ENCODE measurements around the gene DHX8. TPM values are rescaled to one million over a fixed set of nuclear protein-coding genes. Genes with fewer than 3 reads are reported as not detected.

Gene DHX8
- total RNA-seq, 4 donors from 2014 or later = 31.4 to 864 (median 78.8) TPM

GRCh38 chr17:43526886-43527648 lies 43.3 kb downstream of the DHX8 start:
- H3K36me3 ChIP-seq = peaks cover 28 to 35% of the 10 kb centered on the region in 2 donors
- H3K27ac ChIP-seq = no peak overlapping the region
- intact Hi-C loops (cut with DNase I) = no loop called here
- WGBS, 2 donors = 90 to 93% methylated on average over 7 of the region's 7 CpGs
- TF ChIP-seq CTCF (IDR thresholded peaks at IDR 0.05) = no peak
- no peak for TF ChIP-seq POLR2A (IDR thresholded peaks at IDR 0.05)
- H3K9me3 ChIP-seq = no peaks in the 10 kb centered on the region
- no peaks in the 10 kb centered on the region for H3K27me3 ChIP-seq
- no peak overlapping the region for H3K4me3 ChIP-seq (replicated peaks in 1 of 3)
- H3K4me1 ChIP-seq = peaks cover 23 to 36% of the 10 kb centered on the region in 2 donors
- no peak for DNase-seq

- no peak overlapping the region for H3K27ac ChIP-seq
- peaks cover 19 to 23% of the 10 kb centered on the region in 2 donors for H3K36me3 ChIP-seq
- peaks cover 23 to 41% of the 10 kb centered on the region in 2 donors for H3K4me1 ChIP-seq
- H3K9me3 ChIP-seq = no peaks in the 10 kb centered on the region
- WGBS, 2 donors = 69 to 86% methylated on average over 7 to 13 of the region's 13 CpGs
- peak in 1 of 2 donors; percentile 18 for DNase-seq
- TF ChIP-seq CTCF (IDR thresholded peaks at IDR 0.05) (no peak), POLR2A (IDR thresholded peaks at IDR 0.05) (no peak)
- intact Hi-C loops (cut with DNase I) = no loop called here
- no peak overlapping the region for H3K4me3 ChIP-seq (replicated peaks in 1 of 3)
- no peaks in the 10 kb centered on the region for H3K27me3 ChIP-seq
Observed at GRCh38 chr17:43528319-43528987, 44.7 kb downstream of the DHX8 start.

GRCh38 chr17:43528988-43529814 lies 45.4 kb downstream of the DHX8 start:
- intact Hi-C loops (cut with DNase I) = no loop called here
- H3K27me3 ChIP-seq = no peaks in the 10 kb centered on the region
- H3K27ac ChIP-seq = no peak overlapping the region
- peaks cover 23 to 41% of the 10 kb centered on the region in 2 donors for H3K4me1 ChIP-seq
- WGBS, 2 donors = 90 to 94% methylated on average over 17 to 20 of the region's 20 CpGs
- H3K4me3 ChIP-seq (replicated peaks in 1 of 3) = no peak overlapping the region
- H3K9me3 ChIP-seq = no peaks in the 10 kb centered on the region
- TF ChIP-seq POLR2A (IDR thresholded peaks at IDR 0.05) = no peak
- no peak for TF ChIP-seq CTCF (IDR thresholded peaks at IDR 0.05)
- no peak for DNase-seq
- H3K36me3 ChIP-seq = peaks cover 12 to 16% of the 10 kb centered on the region in 2 donors

GRCh38 chr17:43529947-43530287 lies 46.1 kb downstream of the DHX8 start:
- peaks cover 23 to 41% of the 10 kb centered on the region in 2 donors for H3K4me1 ChIP-seq
- H3K36me3 ChIP-seq = peaks cover 9% of the 10 kb centered on the region in 2 donors
- no peaks in the 10 kb centered on the region for H3K27me3 ChIP-seq
- H3K27ac ChIP-seq = peak overlapping the region; percentile 76 to 97 (median 91)
- no peak overlapping the region for H3K4me3 ChIP-seq (replicated peaks in 1 of 3)
- H3K9me3 ChIP-seq = no peaks in the 10 kb centered on the region
- intact Hi-C loops (cut with DNase I) = no loop called here
- 50 to 69% methylated on average over 6 of the region's 6 CpGs for WGBS, 2 donors
- DNase-seq = no peak
- TF ChIP-seq POLR2A (IDR thresholded peaks at IDR 0.05) = no peak
- no peak for TF ChIP-seq CTCF (IDR thresholded peaks at IDR 0.05)

Measured in thyroid gland (tissue), 4 donors.